ENCODE results near the gene SARDH.

SARDH gene

GRCh38 chr9:133711428-133712220 is 26.5 kb downstream of the SARDH start:
- TF ChIP-seq CTCF (IDR thresholded peaks at IDR 0.05; ENCODE audit: unreplicated experiment in 3 of 3) = no peak
- Mint-ChIP-seq H3K36me3 (ENCODE audit: low read depth) (no peaks in the 10 kb centered on the region), H3K27me3 (ENCODE audit: low read depth) (peaks cover 20% of the 10 kb centered on the region), H3K4me3 (no peak overlapping the region), H3K27ac (peak overlapping the region in 1 of 3 experiments; percentile 74), H3K9me3 (no peaks in the 10 kb centered on the region), H3K4me1 (peaks cover 42% of the 10 kb centered on the region)

GRCh38 chr9:133710661-133711427 is 27.3 kb downstream of the SARDH start:
- Mint-ChIP-seq H3K36me3 (ENCODE audit: low read depth) (no peaks in the 10 kb centered on the region), H3K4me1 (peaks cover 47% of the 10 kb centered on the region), H3K9me3 (no peaks in the 10 kb centered on the region), H3K27me3 (ENCODE audit: low read depth) (peaks cover 20% of the 10 kb centered on the region), H3K27ac (peak overlapping the region in 1 of 3 experiments; percentile 74), H3K4me3 (no peak overlapping the region)
- no peak for TF ChIP-seq CTCF (IDR thresholded peaks at IDR 0.05; ENCODE audit: unreplicated experiment in 3 of 3)

- peak overlapping the region in 1 of 3 experiments; percentile 40 for H3K4me3 Mint-ChIP-seq
- no peaks in the 10 kb centered on the region for H3K9me3 Mint-ChIP-seq
- peak overlapping the region; percentile 10 to 60 (median 45) for H3K27ac Mint-ChIP-seq
- no peaks in the 10 kb centered on the region for H3K36me3 Mint-ChIP-seq (ENCODE audit: low read depth)
- TF ChIP-seq CTCF (IDR thresholded peaks at IDR 0.05; ENCODE audit: unreplicated experiment in 3 of 3) = no peak
- peaks cover 38% of the 10 kb centered on the region for H3K4me1 Mint-ChIP-seq
- H3K27me3 Mint-ChIP-seq (ENCODE audit: low read depth) = peaks cover 16% of the 10 kb centered on the region
These were observed 28.2 kb downstream of the SARDH start for GRCh38 chr9:133709691-133710571.

- Mint-ChIP-seq H3K27ac (peak overlapping the region; percentile 10 to 58 (median 45)), H3K27me3 (ENCODE audit: low read depth) (peaks cover 20% of the 10 kb centered on the region), H3K4me3 (no peak overlapping the region), H3K9me3 (no peaks in the 10 kb centered on the region), H3K36me3 (ENCODE audit: low read depth) (no peaks in the 10 kb centered on the region), H3K4me1 (peaks cover 34% of the 10 kb centered on the region)
- TF ChIP-seq CTCF (IDR thresholded peaks at IDR 0.05; ENCODE audit: unreplicated experiment in 3 of 3) = peak in 2 of 3 experiments; percentile 6 to 43
These were observed 29.0 kb downstream of the SARDH start for GRCh38 chr9:133709015-133709611.

GRCh38 chr9:133708246-133709014 is 29.7 kb downstream of the SARDH start:
- Mint-ChIP-seq H3K36me3 (ENCODE audit: low read depth) (no peaks in the 10 kb centered on the region), H3K27ac (peak overlapping the region in 1 of 3 experiments; percentile 45), H3K4me3 (no peak overlapping the region), H3K27me3 (ENCODE audit: low read depth) (peaks cover 14% of the 10 kb centered on the region), H3K4me1 (peaks cover 34% of the 10 kb centered on the region), H3K9me3 (no peaks in the 10 kb centered on the region)
- TF ChIP-seq CTCF (IDR thresholded peaks at IDR 0.05; ENCODE audit: unreplicated experiment in 3 of 3) = no peak
